HG03571 (cell line): ENCODE measurements around the gene SMARCAL1.
"Not testable (repeated sequence)": the region's sequence is repeated elsewhere in the genome, so short reads cannot be mapped to it uniquely, and the experiment has no call there.

Source experiments
- ATAC-seq: cut with Tn5 transposase; IDR thresholded peaks from one replicate; pipeline ENCODE4 v1.9.1; 2021; ENCODE audit not compliant: unreplicated experiment

SMARCAL1 gene

DNA sequence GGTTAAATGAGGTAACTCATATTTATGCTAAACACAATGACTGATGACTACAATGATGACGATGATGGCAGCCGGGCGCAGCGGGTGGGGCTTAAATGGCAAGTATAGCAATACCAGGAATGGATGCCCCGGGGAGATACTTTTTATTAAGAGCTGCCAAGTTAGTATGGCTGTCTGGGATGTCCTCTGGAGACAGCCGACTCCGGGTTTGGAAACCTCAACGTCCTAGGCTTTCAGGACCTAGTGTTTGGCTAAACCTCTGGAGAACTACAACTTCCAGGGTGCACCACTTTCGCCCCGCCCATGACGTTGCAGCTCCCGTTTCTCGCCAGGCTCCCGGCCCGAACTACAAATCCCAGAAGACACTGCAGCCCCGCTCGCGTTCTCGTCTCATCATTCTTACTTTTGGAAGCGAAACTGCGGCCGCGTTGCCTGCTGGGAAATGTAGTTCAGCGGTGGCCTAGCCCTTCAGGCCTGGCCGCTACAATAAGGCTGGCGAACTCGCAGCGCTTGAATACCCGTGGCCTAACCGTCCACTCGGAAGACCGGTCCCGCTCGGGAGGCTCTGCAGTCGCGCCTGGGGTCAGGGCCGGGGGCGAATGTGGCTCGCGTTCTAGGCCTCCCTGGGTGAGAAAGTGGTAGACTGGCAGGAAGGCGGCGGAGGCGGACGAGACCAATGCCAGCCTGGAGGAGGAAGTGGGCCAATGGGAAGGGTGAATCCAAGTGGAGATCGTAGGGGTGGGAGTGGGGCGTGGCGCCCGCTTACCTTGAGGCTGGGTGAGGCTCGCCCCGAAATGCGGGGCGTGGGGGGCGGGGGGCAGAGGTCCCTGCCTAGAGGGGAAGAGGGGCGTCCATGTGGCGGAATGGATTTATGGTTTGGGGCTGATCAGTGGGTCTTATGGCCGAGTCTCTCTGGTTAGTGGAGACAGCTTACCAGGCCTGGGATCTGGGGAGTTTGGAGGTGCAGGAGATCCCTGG lies at the start of gene SMARCAL1:
Gene SMARCAL1, plus strand, starts transcription at position 463 of the 978 bp plus-strand sequence. CDS start 2,221 bp downstream, outside the sequence.
- peak; percentile 84 for ATAC-seq

- ATAC-seq, result no peak
Measured at GRCh38 chr2:216362730-216363129, 49.6 kb upstream of the SMARCAL1 start.

DNA sequence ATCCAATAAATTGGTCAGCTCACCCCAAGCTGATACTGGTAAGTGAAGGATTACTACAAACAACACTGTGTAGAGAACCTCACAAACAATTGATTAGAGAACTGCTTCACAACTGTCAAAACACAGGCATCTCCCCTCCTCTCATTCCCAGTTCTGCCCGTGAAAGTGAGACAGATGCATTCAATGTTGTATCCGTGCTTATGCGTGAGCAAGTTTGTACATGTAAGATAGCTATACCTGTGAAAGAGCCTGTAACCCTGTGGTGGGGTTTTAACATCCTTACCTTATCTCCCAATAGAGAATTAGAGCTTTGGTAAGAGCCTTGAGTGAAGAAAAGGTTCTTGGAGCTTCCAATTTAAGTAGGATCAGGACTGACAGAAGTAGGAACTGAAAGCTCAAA lies 49.1 kb upstream of the SMARCAL1 start:
- no peak for ATAC-seq

DNA sequence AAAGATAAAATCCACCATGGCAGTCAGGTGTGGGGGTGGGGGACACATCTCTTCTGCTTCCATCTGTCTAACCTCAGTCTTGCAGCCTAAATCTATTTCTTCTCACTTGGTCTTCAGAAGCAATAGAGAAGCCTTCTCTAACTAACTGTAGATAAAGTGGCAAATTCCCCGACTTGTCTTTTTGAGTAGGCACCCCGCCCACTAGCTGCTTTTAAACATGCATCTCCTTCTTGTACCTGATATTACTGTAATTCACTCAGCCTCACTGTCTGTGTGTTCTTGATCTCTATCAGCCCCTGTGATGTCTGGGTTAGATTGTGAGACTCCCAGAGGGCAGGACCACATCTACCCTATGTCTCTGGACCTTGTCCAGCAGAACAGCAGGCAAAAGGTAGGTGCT lies 46.8 kb upstream of the SMARCAL1 start:
- no peak for ATAC-seq

- no peak for ATAC-seq
Measured at GRCh38 chr2:216366777-216367471, 45.4 kb upstream of the SMARCAL1 start.

- ATAC-seq, result no peak
Measured at GRCh38 chr2:216369821-216370220, 42.5 kb upstream of the SMARCAL1 start.

- ATAC-seq, result no peak
Measured at GRCh38 chr2:216370961-216371712, 41.1 kb upstream of the SMARCAL1 start.

GRCh38 chr2:216371721-216372702 lies 40.3 kb upstream of the SMARCAL1 start, which contains the start of gene MARCHF4:
TSS of gene MARCHF4 (minus strand) at chr2:216372483. CDS start at chr2:216370260, 2,223 bp downstream.
- no peak for ATAC-seq

GRCh38 chr2:216372761-216373291 lies 39.5 kb upstream of the SMARCAL1 start:
- no peak for ATAC-seq

GRCh38 chr2:216373896-216374295 lies 38.4 kb upstream of the SMARCAL1 start:
- ATAC-seq, result no peak

DNA sequence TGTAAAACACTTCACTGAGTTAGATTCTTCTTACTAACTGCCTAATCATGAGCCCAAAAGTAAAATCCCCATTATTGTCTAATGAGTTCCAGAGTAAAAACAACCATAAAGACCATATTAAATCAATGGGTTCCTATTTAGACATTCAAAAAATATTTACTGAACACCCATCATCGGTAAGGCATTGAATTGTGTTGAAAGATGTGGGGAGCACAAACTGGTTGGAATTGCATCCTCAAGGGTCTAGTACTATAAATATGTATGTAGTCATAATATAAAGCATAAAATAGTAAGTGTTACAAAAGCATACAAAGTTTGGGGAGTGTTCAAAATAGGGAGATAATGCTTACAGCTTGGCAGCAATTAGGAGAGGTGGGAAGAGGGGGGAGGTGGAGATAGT lies 37.0 kb upstream of the SMARCAL1 start:
- ATAC-seq, result no peak

DNA sequence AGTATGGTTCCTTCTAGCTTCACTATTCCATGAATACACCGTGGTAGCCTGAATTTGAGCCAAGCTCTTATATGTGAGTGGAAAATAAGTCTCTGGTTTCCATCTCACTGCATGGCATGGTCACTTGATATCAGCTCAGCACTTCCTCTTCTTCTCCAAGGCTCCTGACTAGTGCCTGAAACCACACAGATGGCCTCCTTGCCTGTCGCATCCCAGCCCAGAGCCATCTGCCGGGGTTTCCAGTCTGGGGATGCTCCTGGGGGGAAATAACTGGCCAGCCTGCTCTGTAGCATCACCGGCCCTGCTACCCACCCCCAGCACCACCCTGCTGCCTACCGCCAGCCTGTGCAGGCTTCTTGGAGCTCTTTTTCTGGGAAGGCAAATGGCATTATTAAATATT lies 32.3 kb upstream of the SMARCAL1 start:
- ATAC-seq, result no peak

GRCh38 chr2:216384409-216384808 lies 27.9 kb upstream of the SMARCAL1 start:
- not testable (repeated sequence) for ATAC-seq

- ATAC-seq, result no peak
Measured at GRCh38 chr2:216385478-216385877, 26.8 kb upstream of the SMARCAL1 start.

- ATAC-seq, result no peak
Measured at GRCh38 chr2:216387262-216387661, 25.0 kb upstream of the SMARCAL1 start.

GRCh38 chr2:216388046-216388884 lies 24.0 kb upstream of the SMARCAL1 start:
- peak; percentile 72 for ATAC-seq

GRCh38 chr2:216389570-216389969 lies 22.7 kb upstream of the SMARCAL1 start:
- ATAC-seq, result no peak

GRCh38 chr2:216391401-216391800 lies 20.9 kb upstream of the SMARCAL1 start:
- ATAC-seq, result no peak
